Loucy (cell line): Measurements from ENCODE around the gene AGPAT3.
A peak's percentile ranks its signal among the peaks of the same experiment; 100 is the strongest.

Source experiments
- H2AFZ ChIP-seq: fragments of 200-600 bp; sonication (generic); 2 replicates; pipeline ENCODE4 v1.6.0; 2016; ENCODE audit warnings: antibody characterized with exemption, mild to moderate bottlenecking, low read length, moderate library complexity
- H3F3A ChIP-seq: fragments of 200-600 bp; 2 replicates; pipeline ENCODE4 v1.6.0; 2016; ENCODE audit warnings: antibody characterized with exemption, low read depth, mild to moderate bottlenecking
- H3K27me3 ChIP-seq: fragments of 200-600 bp; sonication (generic); 2 replicates; pipeline ENCODE4 v1.6.1; 2014; ENCODE audit warnings: low read length, mild to moderate bottlenecking; ENCODE audit not compliant: insufficient read depth, poor library complexity, severe bottlenecking
- H3K36me3 ChIP-seq: fragments of 200-600 bp; sonication (generic); 2 replicates; pipeline ENCODE4 v1.6.1; 2016; ENCODE audit warnings: low read length; ENCODE audit not compliant: insufficient read depth
- H3K4me1 ChIP-seq: fragments of 200-600 bp; sonication (generic); 2 replicates; pipeline ENCODE4 v1.5.1; 2014; ENCODE audit warnings: low read length, mild to moderate bottlenecking; ENCODE audit not compliant: insufficient read depth, poor library complexity, severe bottlenecking
- H3K4me2 ChIP-seq: fragments of 200-600 bp; sonication (generic); 2 replicates; pipeline ENCODE4 v1.6.0; 2014; ENCODE audit warnings: antibody characterized with exemption, low read length, low read depth, mild to moderate bottlenecking; ENCODE audit not compliant: poor library complexity, severe bottlenecking
- H3K4me3 ChIP-seq: fragments of 200-600 bp; sonication (generic); 2 replicates; pipeline ENCODE4 v1.5.1; 2014; ENCODE audit warnings: low read length, mild to moderate bottlenecking, mixed read lengths; ENCODE audit not compliant: poor library complexity, severe bottlenecking
- H3K79me2 ChIP-seq: fragments of 200-600 bp; sonication (generic); 2 replicates; pipeline ENCODE4 v1.6.1; 2014; ENCODE audit warnings: low read length; ENCODE audit not compliant: insufficient read depth
- H3K9ac ChIP-seq: fragments of 200-600 bp; sonication (generic); 2 replicates; pipeline ENCODE4 v1.6.0; 2014; ENCODE audit warnings: mild to moderate bottlenecking, low read depth, low read length, moderate library complexity; ENCODE audit not compliant: poor library complexity, severe bottlenecking
- H3K9me2 ChIP-seq: fragments of 200-600 bp; sonication (generic); replicated peaks from 2 replicates; pipeline ENCODE4 v1.6.1; 2016; ENCODE audit warnings: low read depth, low read length, mixed read lengths
- H3K9me3 ChIP-seq: fragments of 200-600 bp; sonication (generic); 2 replicates; pipeline ENCODE4 v1.6.1; 2014; ENCODE audit warnings: mild to moderate bottlenecking, antibody characterized with exemption, low read length, low read depth; ENCODE audit not compliant: insufficient read depth
- H4K20me1 ChIP-seq: fragments of 200-600 bp; sonication (generic); 2 replicates; pipeline ENCODE4 v1.6.0; 2014; ENCODE audit warnings: antibody characterized with exemption, low read length, mild to moderate bottlenecking; ENCODE audit not compliant: insufficient read depth, poor library complexity, severe bottlenecking
- EZH2phosphoT487 ChIP-seq: fragments of 200-600 bp; IDR thresholded peaks from 2 replicates; pipeline ENCODE4 v1.6.1; 2018; ENCODE audit warnings: antibody characterized with exemption, mild to moderate bottlenecking, moderate library complexity, borderline replicate concordance
- TF ChIP-seq, protein P1 (sequence below): fragments of 200-600 bp; sonication (generic); conservative IDR thresholded peaks from 2 replicates; pipeline ENCODE4 v1.5.1; 2014; ENCODE audit warnings: mild to moderate bottlenecking, antibody characterized with exemption, low read length

Gene AGPAT3

DNA sequence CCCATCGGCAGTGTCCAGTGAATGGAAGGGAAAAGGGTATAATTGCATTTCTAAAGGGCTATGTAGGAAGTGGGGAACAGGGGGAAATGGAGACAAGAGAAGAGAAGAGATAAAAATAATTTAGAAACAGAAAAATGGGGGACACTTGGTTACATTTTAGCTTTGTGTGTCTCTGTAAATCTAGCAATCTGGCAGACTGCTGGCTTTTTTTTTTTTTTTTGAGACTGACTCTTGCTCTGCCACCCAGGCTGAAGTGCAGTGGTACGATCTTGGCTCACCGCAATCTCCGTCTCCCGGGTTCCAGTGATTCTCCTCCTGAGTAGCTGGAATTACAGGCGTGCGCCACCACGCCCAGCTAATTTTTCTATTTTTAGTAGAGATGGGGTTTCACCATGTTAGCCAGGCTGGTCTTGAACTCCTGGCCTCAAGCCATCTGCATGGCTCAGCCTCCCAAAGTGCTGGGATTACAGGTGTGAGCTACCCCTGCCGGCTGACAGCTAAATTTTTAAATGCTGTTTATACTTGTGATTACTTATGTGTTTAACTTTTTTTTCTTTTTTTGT lies 53.4 kb downstream of the AGPAT3 start:
- Histone ChIP-seq H3K27me3 (no peaks in the 10 kb centered on the region), H3K9me3 (no peaks in the 10 kb centered on the region), H3K4me2 (peak overlapping the region; percentile 94), H3K4me3 (no peak overlapping the region), H3K9ac (no peak overlapping the region), H3K4me1 (peaks cover 30% of the 10 kb centered on the region), H3K9me2 (no peaks in the 10 kb centered on the region), H3K79me2 (peaks cover 70% of the 10 kb centered on the region), H3K36me3 (no peaks in the 10 kb centered on the region; the same call in 1 of the 2 replicates), H3F3A (peaks cover 6% of the 10 kb centered on the region; the same call in 1 of the 2 replicates), H4K20me1 (peaks cover 8% of the 10 kb centered on the region), H2AFZ (no peak overlapping the region)
- TF ChIP-seq, protein P1, sequence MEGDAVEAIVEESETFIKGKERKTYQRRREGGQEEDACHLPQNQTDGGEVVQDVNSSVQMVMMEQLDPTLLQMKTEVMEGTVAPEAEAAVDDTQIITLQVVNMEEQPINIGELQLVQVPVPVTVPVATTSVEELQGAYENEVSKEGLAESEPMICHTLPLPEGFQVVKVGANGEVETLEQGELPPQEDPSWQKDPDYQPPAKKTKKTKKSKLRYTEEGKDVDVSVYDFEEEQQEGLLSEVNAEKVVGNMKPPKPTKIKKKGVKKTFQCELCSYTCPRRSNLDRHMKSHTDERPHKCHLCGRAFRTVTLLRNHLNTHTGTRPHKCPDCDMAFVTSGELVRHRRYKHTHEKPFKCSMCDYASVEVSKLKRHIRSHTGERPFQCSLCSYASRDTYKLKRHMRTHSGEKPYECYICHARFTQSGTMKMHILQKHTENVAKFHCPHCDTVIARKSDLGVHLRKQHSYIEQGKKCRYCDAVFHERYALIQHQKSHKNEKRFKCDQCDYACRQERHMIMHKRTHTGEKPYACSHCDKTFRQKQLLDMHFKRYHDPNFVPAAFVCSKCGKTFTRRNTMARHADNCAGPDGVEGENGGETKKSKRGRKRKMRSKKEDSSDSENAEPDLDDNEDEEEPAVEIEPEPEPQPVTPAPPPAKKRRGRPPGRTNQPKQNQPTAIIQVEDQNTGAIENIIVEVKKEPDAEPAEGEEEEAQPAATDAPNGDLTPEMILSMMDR = no peak
- no peak for TF ChIP-seq EZH2phosphoT487

DNA sequence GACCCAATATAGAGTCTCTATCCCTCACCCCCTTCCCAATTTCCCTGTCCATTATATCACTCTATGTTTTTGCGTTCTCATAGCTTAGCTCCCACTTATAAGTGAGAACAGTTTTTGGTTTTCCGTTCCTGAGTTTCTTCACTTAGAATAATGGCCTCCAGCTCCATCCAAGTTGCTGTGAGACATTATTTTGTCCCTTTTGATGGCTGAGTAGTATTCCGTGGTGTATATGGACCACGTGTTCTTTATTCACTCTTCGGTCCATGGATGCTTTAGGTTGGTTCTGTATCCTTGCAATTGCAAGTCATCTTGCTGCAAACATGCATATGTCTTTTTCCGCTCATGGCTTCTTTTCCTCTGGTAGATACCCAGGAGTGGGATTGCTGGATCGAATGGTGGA lies 54.3 kb downstream of the AGPAT3 start:
- Histone ChIP-seq H3K79me2 (peaks cover 67% of the 10 kb centered on the region), H3K36me3 (no peaks in the 10 kb centered on the region; the same call in 1 of the 2 replicates), H3K4me3 (no peak overlapping the region), H3K4me1 (peaks cover 23% of the 10 kb centered on the region), H3K4me2 (no peak overlapping the region), H4K20me1 (peaks cover 8% of the 10 kb centered on the region), H3K9me2 (no peaks in the 10 kb centered on the region), H3K9ac (no peak overlapping the region), H2AFZ (no peak overlapping the region), H3K9me3 (no peaks in the 10 kb centered on the region), H3K27me3 (no peaks in the 10 kb centered on the region), H3F3A (peaks cover 6% of the 10 kb centered on the region; the same call in 1 of the 2 replicates)
- TF ChIP-seq, protein P1 = no peak
- TF ChIP-seq EZH2phosphoT487 = no peak

DNA sequence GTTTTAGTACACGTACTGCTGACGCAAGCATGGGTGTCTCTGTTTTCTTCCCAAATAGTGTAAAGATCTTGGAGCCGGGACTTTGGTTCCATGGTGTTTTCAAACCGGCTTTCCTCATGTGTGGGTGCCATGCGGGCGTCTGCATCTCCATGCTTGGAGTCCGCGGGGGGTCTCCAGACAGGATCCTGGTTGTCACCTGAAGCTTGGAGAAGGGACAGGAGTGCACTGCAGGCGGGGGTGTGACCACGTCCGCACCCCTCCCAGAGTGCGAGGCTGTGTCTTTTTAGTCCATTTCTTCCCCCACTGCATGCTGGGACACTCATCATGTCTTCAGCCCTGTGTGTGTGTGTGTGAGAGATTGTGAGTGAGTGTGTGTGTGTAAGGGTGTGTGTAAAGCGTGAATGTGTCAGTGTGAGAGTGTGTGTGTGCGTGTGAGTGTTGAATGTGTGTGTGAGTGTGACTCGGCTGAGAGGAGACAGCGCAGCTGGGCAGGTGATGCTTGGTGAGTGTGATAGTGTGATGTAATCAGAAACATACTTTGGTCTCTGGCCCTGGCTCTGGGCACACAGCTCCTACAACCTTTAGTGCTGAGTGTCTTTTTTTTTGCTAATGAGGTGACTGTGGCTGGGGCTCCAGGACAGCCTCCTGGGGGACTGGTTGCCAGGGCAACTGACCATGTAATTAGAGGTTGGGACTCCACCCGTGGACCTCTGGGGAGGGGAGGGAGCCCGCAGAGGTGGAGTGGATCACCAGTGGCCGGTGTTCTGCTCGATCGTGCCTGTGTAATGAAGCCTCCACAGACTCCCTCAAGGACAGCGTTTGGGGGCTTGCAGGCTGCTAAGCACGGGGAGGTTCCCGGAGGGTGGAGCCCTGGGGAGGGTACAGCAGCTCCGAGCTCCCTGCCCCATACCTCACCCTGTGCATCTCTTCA lies 55.1 kb downstream of the AGPAT3 start:
- Histone ChIP-seq H3K4me3 (no peak overlapping the region), H3F3A (peaks cover 6% of the 10 kb centered on the region; the same call in 1 of the 2 replicates), H3K4me2 (no peak overlapping the region), H3K9me2 (no peaks in the 10 kb centered on the region), H3K27me3 (no peaks in the 10 kb centered on the region), H3K9me3 (no peaks in the 10 kb centered on the region), H3K36me3 (no peaks in the 10 kb centered on the region; the same call in 1 of the 2 replicates), H4K20me1 (peaks cover 8% of the 10 kb centered on the region), H3K9ac (no peak overlapping the region), H3K4me1 (peaks cover 23% of the 10 kb centered on the region), H2AFZ (no peak overlapping the region), H3K79me2 (peaks cover 68% of the 10 kb centered on the region)
- TF ChIP-seq EZH2phosphoT487 = no peak
- TF ChIP-seq, protein P1 = no peak
